Activated CD4-positive, alpha-beta T cell treated with anti-CD3 and anti-CD28 coated beads, Interleukin-2, amount 50 U/mL, for 48 hours (primary cell): ENCODE results near the gene DCN.
"Not testable (repeated sequence)": the region's sequence is repeated elsewhere in the genome, so short reads cannot be mapped to it uniquely, and the experiment has no call there.

Experiments
- DNase-seq, 2 experiments: peaks; one replicate each; pipeline ENCODE4 v3.0.0-alpha.2; 2020

DCN gene

DNA sequence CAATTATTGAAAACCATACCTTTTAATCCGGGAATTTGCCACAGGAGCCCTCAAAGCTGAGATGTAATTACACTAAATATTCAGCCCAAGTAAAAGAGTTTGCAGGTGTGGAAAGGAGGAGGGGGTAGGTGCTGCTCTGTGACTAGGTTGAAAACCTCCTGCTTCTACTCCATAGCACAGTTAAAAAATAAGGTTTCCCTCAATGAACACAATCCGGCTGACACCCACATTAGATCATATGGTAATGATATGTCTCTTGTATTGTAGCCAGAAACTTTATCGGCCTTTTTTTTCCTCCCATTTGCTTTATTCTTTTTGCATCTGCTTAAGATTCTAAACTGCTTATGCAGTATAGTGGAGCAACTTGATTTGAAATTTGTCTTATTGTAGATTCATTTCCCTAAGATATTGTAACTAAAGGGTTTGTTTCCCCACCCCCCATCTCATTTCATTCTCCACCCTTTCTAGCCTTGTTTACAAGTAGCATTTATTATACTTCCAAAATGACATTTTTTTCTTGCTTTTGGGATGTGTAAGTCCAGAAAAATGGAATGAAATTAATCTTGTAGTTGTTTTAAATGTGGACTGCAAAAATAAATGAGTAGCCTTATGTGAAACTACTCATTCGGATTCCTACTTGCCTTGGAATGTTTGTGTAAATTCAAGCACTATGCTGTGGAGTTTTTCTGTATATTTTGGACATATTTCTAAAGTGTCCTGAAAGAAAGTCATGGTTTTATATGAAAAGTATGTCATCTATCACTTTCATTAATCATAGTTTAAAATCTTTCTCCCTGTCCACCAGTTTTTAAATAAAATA lies at the start of gene DCN:
DCN (minus strand) TSS at position 182 of the 820 bp plus-strand sequence. CDS start 4,265 bp downstream, outside the sequence.
- DNase-seq: no peak

DNA sequence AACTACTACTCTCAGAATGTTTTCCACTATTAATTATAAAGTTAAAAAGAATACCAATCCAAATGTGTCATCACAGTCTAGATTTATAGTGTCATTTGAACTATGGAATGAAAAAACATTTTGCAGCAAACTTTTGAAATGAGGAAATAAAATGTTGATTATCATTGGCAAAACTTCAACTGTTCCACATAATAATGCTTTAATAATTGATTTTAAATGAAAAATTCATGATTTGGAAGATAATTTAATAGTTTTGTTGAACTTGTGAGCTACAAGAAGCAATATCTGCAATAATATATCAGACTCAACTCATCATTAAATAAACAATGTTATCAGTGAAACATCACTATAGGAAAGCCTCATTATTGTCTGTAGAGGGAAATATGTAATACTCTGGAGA lies 48.2 kb upstream of the DCN start:
- no peak for DNase-seq

DNA sequence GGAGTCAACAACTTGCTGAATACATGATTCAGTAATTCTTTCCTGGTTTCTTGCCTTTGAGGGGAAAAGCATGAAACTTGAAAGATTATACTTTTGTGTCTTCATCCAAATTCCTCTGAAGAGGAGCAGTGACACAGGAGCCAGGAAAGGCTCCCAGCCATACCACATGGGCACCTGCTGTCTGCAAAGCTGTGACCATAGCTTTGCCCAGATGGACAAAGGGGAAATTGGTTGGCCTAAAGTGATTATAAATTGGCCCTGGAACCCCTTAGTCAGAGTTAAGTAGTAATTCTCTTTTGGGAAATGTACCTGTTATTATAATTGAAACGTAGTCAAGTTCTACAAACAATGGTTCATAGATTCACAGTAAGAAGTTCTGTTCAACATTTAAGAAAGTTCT lies 44.3 kb upstream of the DCN start:
- DNase-seq: no peak

DNA sequence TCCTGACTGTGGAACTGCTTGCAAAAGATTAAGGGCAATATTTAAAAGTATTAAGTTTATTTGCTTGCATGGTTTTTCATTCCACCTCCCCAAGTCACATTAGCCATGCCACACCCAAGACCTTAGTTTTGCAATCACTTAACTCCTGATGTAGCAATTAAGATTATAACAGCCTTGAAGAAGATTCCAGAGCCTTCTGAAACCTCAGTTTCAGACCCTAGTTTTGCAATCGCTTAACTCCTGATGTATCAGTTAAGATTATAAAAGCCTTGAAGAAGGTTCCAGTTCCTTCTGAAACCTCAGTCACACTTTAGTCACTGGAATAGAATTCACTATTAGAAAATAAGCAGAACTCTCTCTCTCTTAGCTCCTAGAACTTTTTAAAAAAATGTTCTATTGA lies 42.7 kb upstream of the DCN start:
- DNase-seq: no peak

DNA sequence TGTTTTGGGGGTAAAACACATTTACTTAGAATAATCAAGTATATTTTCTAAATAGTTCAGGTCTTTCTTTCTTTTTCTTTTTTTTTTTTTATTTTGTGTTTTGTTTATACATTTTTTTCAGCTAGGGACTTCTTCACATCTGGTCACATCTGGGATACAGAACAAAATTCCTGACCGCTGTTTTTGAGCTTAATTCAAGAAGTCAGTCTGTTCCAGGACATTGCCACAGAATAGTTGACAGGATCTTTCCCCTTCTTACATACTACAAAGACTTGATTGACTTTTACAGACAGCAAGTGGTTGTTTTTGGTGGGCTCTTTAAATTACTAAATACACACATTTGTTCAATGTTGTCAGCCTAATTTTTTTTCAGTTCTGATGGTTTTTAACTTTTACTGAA lies 41.8 kb upstream of the DCN start:
- DNase-seq: no peak

DNA sequence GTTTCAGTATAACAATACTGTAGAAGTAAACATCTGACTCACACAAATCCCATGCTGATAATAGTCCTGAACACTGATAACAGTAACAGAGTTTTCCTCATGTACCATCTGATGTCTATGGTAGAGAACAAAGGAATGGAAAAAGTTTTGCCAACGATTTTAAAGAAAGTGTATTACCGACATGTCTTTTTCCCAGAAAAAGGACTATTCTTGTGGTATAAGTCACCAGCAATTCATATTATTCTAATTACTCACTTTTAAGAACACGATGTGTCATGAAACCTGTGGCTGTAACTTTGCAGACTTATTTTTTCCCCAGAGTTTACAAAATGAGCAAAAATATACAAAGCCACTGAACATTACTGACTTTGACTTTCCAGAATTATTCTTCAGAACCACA lies 40.1 kb upstream of the DCN start:
- no peak for DNase-seq

DNA sequence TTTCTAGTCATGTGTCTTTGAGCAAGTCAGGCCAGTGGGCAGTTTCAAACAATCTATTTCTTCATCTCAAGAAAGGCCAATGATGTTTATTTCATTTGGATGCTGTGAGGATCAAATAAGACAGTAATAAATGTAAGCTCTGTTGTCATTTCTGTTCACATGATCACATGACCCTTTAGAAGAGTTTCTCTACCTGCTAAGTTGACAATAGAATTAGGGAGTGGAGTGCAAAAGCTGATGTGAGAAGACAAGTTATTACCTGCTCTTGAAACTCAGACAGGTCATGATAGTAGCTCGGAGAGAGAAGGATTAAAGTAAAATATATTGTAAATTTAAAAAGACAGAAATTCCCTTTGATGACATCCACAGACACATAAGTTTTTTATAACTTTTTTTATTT lies 37.3 kb upstream of the DCN start:
- no peak for DNase-seq

- no peak for DNase-seq
These were observed 36.9 kb upstream of the DCN start for GRCh38 chr12:91219511-91219910.

DNA sequence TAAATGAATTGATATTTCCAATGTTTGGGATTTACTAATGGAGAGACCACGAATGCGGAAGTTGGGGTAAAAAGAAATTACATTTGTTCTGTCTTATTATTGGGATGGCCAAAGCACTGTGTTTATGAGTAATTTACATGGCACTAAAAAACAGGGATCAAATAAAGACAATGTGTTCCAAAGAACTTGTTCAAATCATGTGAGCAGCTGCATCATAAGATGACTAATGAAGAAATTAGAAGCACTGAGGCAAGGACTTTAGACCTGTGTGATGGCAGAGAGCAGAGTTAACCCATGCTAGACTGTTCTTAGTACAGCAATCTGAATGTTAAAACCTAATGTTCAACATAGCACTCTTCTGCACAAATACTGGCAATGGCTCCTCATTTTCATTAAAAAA lies 34.3 kb upstream of the DCN start:
- DNase-seq: no peak

- no peak for DNase-seq
These were observed 33.4 kb upstream of the DCN start for GRCh38 chr12:91215940-91216454.

DNA sequence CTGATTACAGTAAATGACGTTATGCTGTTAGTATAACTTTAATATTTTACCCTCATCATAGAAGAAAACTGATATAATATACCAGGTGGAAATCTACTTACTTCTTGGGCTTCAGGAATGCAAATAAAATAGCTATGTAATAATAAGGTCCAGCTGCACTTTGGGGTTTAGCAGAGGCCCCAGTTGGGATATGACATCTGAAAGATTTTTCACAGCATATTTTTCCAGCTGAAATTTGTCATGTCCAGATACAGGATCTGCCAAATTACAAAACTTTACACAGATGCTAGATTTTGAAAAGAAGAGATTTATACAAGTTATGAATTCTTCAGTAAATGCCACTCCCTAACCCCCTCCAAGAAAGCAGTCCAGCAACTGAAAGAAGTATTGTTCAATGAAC lies 29.2 kb upstream of the DCN start:
- DNase-seq: no peak

- no peak for DNase-seq
These were observed 28.0 kb upstream of the DCN start for GRCh38 chr12:91210618-91211017.

- DNase-seq: no peak
These were observed 27.5 kb upstream of the DCN start for GRCh38 chr12:91210144-91210543.

DNA sequence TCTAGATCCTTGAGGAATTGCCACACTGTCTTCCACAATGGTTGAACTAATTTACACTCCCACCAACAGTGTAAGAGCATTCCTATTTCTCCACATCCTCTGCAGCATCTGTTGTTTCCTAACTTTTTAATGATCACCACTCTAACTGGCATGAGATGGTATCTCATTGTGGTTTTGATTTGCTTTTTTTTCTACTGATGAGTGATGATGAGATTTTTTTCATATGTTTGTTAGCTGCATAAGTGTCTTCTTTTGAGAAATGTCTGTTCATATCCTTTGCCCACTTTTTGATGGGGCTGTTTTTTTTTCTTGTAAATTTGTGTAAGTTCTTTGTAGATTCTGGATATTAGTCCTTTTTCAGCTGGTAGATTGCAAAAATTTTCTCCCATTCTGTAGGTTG lies 24.7 kb upstream of the DCN start:
- not testable (repeated sequence) for DNase-seq

DNA sequence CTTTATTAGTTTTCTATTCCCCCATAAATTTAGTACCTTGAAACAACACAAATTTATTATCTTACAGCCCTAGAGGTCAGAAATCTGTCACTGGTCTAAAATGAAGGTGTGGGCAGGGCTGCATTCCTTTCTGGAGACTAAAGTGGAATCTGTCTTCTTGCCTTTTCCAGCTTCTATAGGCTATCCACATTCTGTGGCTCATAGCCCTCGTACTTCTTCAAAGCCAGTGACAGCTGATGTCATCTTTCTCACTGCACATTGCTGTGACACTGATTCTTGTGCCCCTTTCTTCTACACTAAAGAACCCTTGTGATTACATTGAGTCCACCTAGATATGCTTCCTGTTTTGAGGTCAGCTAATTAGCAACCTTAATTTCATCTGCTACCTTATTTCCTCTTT lies 23.2 kb upstream of the DCN start:
- no peak for DNase-seq

- no peak for DNase-seq
These were observed 21.8 kb upstream of the DCN start for GRCh38 chr12:91204421-91204820.

DNA sequence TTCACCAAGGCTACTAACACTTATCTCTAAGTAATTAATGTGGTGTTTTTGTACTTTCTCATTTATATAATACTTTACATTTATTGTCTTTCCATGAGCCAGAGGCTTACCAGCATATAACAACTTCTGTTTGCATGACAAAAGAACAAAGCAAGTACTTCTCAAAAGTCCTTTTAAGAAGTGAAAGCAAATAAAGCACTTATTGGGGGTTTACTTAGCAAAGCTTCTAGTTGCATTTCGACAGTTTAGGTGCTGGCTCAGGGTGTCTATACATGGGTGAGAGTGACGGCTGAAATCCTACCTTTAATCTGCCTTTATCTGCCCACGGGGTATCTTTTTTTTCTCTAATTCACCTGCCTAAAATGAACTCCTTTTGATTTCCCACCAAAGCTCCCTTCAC lies 21.0 kb upstream of the DCN start:
- DNase-seq: no peak

DNA sequence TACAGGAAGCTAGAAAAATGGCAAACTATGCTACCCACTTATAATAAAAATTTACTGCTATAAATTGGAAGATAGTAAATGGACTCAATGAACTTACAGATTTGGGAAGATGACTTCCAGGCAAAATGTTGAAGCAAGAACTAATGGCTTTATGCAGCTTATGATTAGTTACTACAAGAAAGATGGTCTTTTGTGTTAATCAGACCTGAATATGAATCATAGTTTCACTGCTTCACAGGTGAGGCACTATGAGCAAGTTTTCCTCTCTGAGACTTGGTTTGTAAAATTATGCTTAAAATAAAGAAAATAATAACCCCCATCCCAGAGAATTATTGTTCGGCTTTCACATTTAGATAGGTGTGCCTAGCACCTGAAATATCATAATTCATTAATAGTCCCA lies 19.8 kb upstream of the DCN start:
- no peak for DNase-seq

GRCh38 chr12:91196436-91196835 lies 13.8 kb upstream of the DCN start:
- no peak for DNase-seq

DNA sequence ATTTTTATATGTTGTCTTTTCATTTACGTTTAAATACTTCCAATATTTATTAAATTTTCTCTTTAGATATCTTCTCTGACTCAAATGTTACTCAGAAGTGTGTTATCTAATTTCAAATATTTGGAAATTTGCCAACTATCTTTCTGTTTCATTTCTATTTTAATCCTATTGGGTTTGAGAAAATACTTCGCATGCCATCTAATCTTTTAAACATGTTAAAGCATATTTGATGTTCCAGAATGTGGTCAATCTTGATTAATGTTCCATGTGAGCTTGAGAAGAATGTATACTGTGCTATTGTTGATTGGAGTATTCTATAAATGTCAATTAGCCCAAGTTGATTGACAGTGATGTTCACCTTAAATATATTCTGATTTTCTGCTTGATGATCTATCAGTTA lies 11.9 kb upstream of the DCN start:
- no peak for DNase-seq

DNA sequence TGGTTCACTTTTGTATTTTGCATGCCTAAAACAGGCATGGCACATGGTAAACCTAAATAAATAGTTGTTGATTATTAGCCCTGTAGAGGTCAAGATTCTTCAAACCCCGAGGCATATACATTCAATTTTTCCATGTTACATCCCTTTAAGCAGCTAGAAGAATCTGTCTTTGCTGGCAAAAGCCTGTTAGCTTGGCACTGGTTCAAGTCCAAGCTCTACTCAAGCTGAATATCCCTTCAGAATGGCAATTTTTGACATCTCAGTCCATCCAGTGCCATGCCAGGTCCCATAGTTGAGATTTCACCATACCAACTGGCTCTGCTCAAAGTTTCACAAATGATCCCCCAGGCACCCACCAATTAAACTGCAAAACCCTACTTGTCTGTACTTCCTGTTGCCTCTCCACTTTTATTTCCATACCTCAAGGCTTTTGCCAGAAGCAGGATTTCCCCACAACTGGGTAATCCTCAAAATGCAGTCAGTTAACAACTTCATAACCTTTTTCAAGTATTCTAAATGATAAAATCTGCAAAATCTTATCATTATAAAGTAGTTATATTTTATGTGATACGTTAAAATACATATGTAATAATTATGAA lies 9.0 kb upstream of the DCN start:
- DNase-seq: no peak

GRCh38 chr12:91189516-91189915 lies 6.9 kb upstream of the DCN start:
- DNase-seq: no peak

DNA sequence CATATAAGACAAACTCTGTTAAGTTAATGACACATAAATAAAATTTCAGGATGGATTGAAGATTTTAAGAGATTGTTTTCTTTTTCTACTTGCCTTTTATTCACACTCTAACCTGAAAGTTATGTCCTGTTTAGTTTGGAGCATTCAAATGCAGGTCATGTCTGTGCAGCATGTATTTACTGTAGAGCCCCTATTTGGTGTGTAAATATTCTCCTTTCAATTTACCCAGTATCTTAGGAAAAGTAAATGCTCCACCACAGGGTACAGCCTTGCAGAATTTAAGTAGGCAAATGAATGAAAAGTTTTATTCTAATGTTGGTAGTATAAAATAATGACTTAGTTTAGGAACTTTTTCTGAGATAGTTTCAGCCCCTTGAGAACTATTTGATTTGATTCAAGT lies 6.2 kb upstream of the DCN start:
- no peak for DNase-seq

DNA sequence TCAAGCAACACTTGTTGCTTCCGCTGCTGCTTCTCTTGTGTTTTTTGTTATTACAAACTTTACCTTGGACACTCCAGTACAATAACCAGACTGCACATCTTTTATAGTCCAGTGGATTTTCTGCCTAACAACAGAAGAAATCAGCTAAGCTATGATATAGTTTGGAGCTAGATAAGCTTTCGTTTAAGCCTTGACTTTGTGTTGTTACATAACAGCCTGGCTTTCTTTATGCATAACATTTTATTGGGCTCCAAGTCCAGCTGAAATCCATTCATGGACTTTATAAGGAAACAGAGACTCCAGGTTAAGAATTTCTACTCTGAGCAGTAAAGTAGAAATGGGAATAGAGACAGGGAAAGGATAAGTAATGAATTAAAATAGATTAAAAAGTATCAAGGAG lies 3.5 kb upstream of the DCN start:
- no peak for DNase-seq

DNA sequence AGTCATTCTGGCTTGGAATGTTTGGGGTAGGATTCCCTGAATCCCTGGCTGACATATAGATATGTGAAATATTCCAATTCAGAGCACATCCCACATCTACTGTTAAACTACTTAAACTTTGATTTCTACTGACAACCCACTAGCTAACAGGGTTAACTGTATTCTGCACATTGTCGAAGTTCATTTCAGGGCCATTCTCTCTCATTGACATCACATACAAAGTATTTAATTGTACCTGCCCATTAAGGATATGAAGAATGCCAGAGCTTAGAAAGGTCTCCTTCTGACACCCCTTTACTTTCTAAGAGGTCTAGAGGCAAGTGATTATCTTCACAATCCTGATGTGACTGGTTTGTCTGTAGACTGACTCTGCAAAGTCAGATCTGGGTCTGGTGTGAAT lies 2.8 kb upstream of the DCN start:
- DNase-seq: no peak
